Heart left ventricle (tissue), 16 donors: ENCODE data around the gene ZSCAN20. TPM values are rescaled to one million over a fixed set of nuclear protein-coding genes. Genes with fewer than 3 reads are reported as not detected.

Source experiments
- ATAC-seq, 4 donors: fragments of 200-7000 bp; cut with Tn5 transposase; one replicate each; pipeline ENCODE4 v1.9.1; 2020 to 2022; ENCODE audit warnings: moderate library complexity in 4 of 4, mild to moderate bottlenecking in 3 of 4, moderate number of reproducible peaks in 1 of 4
- DNase-seq, 5 donors: peaks; one replicate each; pipeline ENCODE4 v3.0.0-alpha.2; 2020
- H3K27ac ChIP-seq, 12 donors: fragments of 200-600 bp; sonication (generic) in 4 of 12; one replicate each; pipeline versions ENCODE4 v1.5.0 to v1.8.0; 2016 to 2022; ENCODE audit warnings: mild to moderate bottlenecking in 2 of 12
- H3K27me3 ChIP-seq, 9 donors: fragments of 200-600 bp; sonication (generic) in 2 of 9; one replicate each; pipeline versions ENCODE4 v1.5.1 to v1.8.0; 2016 to 2022; ENCODE audit warnings: mild to moderate bottlenecking in 3 of 9
- H3K36me3 ChIP-seq, 9 donors: fragments of 200-600 bp; sonication (generic) in 2 of 9; one replicate each; pipeline versions ENCODE4 v1.5.0 to v1.8.0; 2018 to 2022; ENCODE audit warnings: mild to moderate bottlenecking in 2 of 9
- H3K4me1 ChIP-seq, 12 donors: fragments of 200-600 bp; sonication (generic) in 4 of 12; one replicate each; pipeline versions ENCODE4 v1.5.0 to v1.8.0; 2016 to 2022; ENCODE audit warnings: mild to moderate bottlenecking in 3 of 12
- H3K4me3 ChIP-seq, 12 donors: fragments of 200-600 bp; sonication (generic) in 4 of 12; one replicate each; pipeline versions ENCODE4 v1.5.0 to v1.8.0; 2017 to 2022; ENCODE audit warnings: mild to moderate bottlenecking in 9 of 12, moderate library complexity in 4 of 12
- H3K9me3 ChIP-seq, 12 donors: fragments of 200-600 bp; sonication (generic) in 4 of 12; one replicate each; pipeline versions ENCODE4 v1.5.0 to v1.8.0; 2016 to 2022; ENCODE audit warnings: mild to moderate bottlenecking in 1 of 12
- CTCF ChIP-seq, 12 donors: fragments of 200-600 bp; sonication (generic) in 4 of 12; IDR thresholded peaks; one replicate each; pipeline versions ENCODE4 v1.5.0 to v1.8.0; 2018 to 2022; ENCODE audit warnings: antibody characterized with exemption in 12 of 12, mild to moderate bottlenecking in 5 of 12
- POLR2A ChIP-seq, 2 donors: fragments of 450-650 bp; IDR thresholded peaks; one replicate each; pipeline ENCODE4 v1.6.1; 2017; ENCODE audit warnings: antibody characterized with exemption in 2 of 2, mild to moderate bottlenecking in 2 of 2, moderate library complexity in 2 of 2
- WGBS, 4 donors: extraction: QIAGEN DNeasy Blood & Tissue Kit in 2 of 4; methylation state at CpG; one replicate each; pipeline versions ENCODE4 v1.1.5 to v1.1.7; 2013 to 2018; 5-methylcytosine and 5-hydroxymethylcytosine counted together
- intact Hi-C, 10 donors: fragments of 100-400 bp; cut with DNase I; formaldehyde crosslinking; loops; one replicate each; pipeline versions ENCODE4 v1.11.1 to v1.14.2; 2022
- polyA plus RNA-seq, 2 donors: library from polyadenylated mRNA; stranded (reverse); fragments of 200-250 nt; gene quantifications; one replicate each; pipeline ENCODE4 v1.2.3, GENCODE V29; 2013
- total RNA-seq, 9 donors: library from RNA; depleted of rRNA in 2 of 9; stranded (reverse); fragments of >200 nt in 2 of 9; fragmentation: NEBNext Ultra II Directional in 3 of 9; extraction: Animal tissue kit (Norgen Biotek cat#: 25700) in 3 of 9; gene quantifications; one replicate each; pipeline versions ENCODE4 v1.1.0 to v1.2.4, GENCODE V29; 2016 to 2023
- donor health status: ischemic (EF 13 %, LVEDD 7.1; RV severe dilation, severe dysfunction).
- donor health status: healthy with polysubstance abuse.
- donor health status: DM: no; HTN: yes; CAD: no.
- donor health status: DM: no; HTN: no; CAD: no.
- donor health status: ischemic (EF 25% LVEDD 6.9; RV normal size, moderate dysfunction).
- donor health status: ischemic (EF 25% LVEDD 5.7; RV mildly dilated, moderate dysfunction).
- donor health status: healthy.
- donor health status: DM: yes; HTN: yes; CAD: no.
- donor health status: ischemic (EF 35%, LVEDD 5.7; RV mildly dilated, moderate dysfunction).
- donor health status: nonischemic (EF 11% LVEDD 7.7; RV severe dilation, severe dysfunction).
- donor health status: DM: yes; HTN: yes; CAD: no.
- donor health status: PGD.
- donor health status: ischemic (EF 29% LVEDD 5.4; RV normal size, mild dysfunction).
- donor health status: nonischemic (EF 23%, LVEDD 6.1; RV moderate dilation, normal function).

ZSCAN20 gene
- total and polyA plus RNA-seq, 11 donors: 1.4 to 8.8 (median 6.0) TPM

- DNase-seq (no peak), ATAC-seq (no peak)
- peaks cover 0 to 52% (median 17%) of the 10 kb centered on the region in 12 donors for H3K4me1 ChIP-seq
Observed at GRCh38 chr1:33426916-33427315, 45.5 kb upstream of the ZSCAN20 start.

DNA sequence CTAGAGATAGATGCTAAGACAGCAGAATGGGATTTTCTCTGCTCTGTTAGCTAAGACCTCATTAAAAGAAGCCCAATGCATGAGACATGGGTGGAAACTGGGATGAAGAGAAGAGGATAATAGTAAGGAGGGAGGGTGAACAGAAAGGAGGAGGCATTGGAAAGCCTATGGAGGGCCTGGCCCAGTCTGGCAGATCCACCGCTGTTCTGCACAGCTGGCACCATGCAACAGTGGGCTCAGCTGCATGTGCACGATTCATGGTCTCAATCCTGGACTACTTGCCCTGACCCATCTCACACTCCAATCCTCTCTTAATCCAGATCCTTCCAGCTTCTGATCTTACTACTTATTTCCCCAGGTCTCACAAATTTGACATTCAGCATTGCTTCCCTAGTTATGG, 43.8 kb upstream of the ZSCAN20 start:
- intact Hi-C loops: loop anchor here in 4 of 10 donors (5.0 kb wide), 2 partner anchors 41 to 51 kb away; no protein-coding TSS in a partner anchor
- Histone ChIP-seq H3K9me3 (no peaks in the 10 kb centered on the region), H3K36me3 (peaks cover 0 to 3% (median 0%) of the 10 kb centered on the region in 9 donors), H3K4me3 (peak overlapping the region in 6 of 12 donors; percentile 7 to 93 (median 71)), H3K4me1 (peaks cover 0 to 52% (median 20%) of the 10 kb centered on the region in 12 donors), H3K27ac (peak overlapping the region in 5 of 12 donors; percentile 10 to 90 (median 43)), H3K27me3 (peaks cover 0 to 4% (median 0%) of the 10 kb centered on the region in 9 donors)
- DNase-seq (no peak), ATAC-seq (no peak)
- no peak for TF ChIP-seq POLR2A (IDR thresholded peaks at IDR 0.05)
- no peak for TF ChIP-seq CTCF (IDR thresholded peaks at IDR 0.05)
- 50 to 81% (median 66%) methylated on average over 2 of the region's 2 CpGs for whole genome bisulfite sequencing, 4 donors

More at GRCh38 chr1:33426916-33427315, 45.5 kb upstream of the ZSCAN20 start:
- peaks cover 0 to 3% (median 0%) of the 10 kb centered on the region in 9 donors for H3K36me3 ChIP-seq
- H3K27me3 ChIP-seq: peaks cover 0 to 4% (median 0%) of the 10 kb centered on the region in 9 donors
- intact Hi-C loops: loop anchor here in 4 of 10 donors (5.0 kb wide), 2 partner anchors 40 to 50 kb away; no protein-coding TSS in a partner anchor
- H3K27ac ChIP-seq: peak overlapping the region in 11 of 12 donors; percentile 2 to 90 (median 43)
- TF ChIP-seq POLR2A (IDR thresholded peaks at IDR 0.05) (no peak), CTCF (IDR thresholded peaks at IDR 0.05) (no peak)
- 45 to 57% (median 54%) methylated on average over 3 of the region's 3 CpGs for WGBS, 4 donors
- no peak overlapping the region for H3K4me3 ChIP-seq
- H3K9me3 ChIP-seq: no peaks in the 10 kb centered on the region

DNA sequence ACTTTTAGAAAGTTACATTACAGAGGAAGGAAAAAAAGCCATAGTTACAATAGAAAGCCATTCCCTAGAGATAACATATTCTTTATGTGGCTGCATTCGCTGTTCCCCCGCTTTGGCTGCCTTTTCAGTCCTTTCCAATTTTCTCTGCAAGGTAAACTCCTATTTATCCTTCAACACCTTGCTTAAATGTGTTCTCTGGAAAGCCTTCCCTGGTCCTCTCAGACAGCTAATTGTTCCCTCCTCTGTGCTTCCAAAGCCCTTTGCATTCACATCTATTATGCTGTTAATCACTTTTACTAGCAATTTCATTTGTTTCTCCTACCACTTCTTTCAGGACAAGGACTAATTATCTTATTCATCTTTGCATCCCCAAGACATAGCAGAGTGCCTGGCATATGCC, 43.1 kb upstream of the ZSCAN20 start:
- Histone ChIP-seq H3K27me3 (peaks cover 0 to 4% (median 0%) of the 10 kb centered on the region in 9 donors), H3K4me3 (peak overlapping the region in 9 of 12 donors; percentile 64 to 93 (median 75)), H3K4me1 (peaks cover 0 to 56% (median 20%) of the 10 kb centered on the region in 12 donors), H3K27ac (peak overlapping the region in 6 of 12 donors; percentile 4 to 90 (median 77)), H3K36me3 (peaks cover 0 to 3% (median 0%) of the 10 kb centered on the region in 9 donors), H3K9me3 (no peaks in the 10 kb centered on the region)
- TF ChIP-seq CTCF (IDR thresholded peaks at IDR 0.05) (no peak), POLR2A (IDR thresholded peaks at IDR 0.05) (no peak)
- WGBS, 4 donors: 84 to 93% (median 90%) methylated on average over 2 of the region's 2 CpGs
- no peak for ATAC-seq
- no peak for DNase-seq
- intact Hi-C loops: loop anchor here in 4 of 10 donors (5.0 kb wide), 2 partner anchors 42 to 52 kb away; no protein-coding TSS in a partner anchor

- peak; percentile 40 to 73 (median 52) for DNase-seq
- H3K9me3 ChIP-seq: no peaks in the 10 kb centered on the region
- intact Hi-C loops: loop anchor here in 5 of 10 donors (5.0 kb wide), 4 partner anchors 42 to 152 kb away; partner anchors contain the start of gene ZSCAN20 (in 1 of the 5)
- 6 to 15% (median 9%) methylated on average over 30 to 54 of the region's 54 CpGs for WGBS, 4 donors
- H3K27ac ChIP-seq: peak overlapping the region; percentile 74 to 90 (median 82)
- peaks cover 0 to 62% (median 24%) of the 10 kb centered on the region in 12 donors for H3K4me1 ChIP-seq
- peaks cover 0 to 3% (median 0%) of the 10 kb centered on the region in 9 donors for H3K36me3 ChIP-seq
- peak overlapping the region; percentile 64 to 93 (median 79) for H3K4me3 ChIP-seq
- H3K27me3 ChIP-seq: peaks cover 0 to 4% (median 0%) of the 10 kb centered on the region in 9 donors
- peak in 3 of 4 donors; percentile 19 to 31 (median 24) for ATAC-seq
- no peak for TF ChIP-seq POLR2A (IDR thresholded peaks at IDR 0.05)
- TF ChIP-seq CTCF (IDR thresholded peaks at IDR 0.05): peak in 1 of 12 donors; percentile 65
Observed at GRCh38 chr1:33429856-33430691, 42.4 kb upstream of the ZSCAN20 start.
